HepG2 (cell line): ENCODE measurements around the gene SPATA33. TPM values are rescaled to one million over a fixed set of nuclear protein-coding genes. Genes with fewer than 3 reads are reported as not detected.

Source experiments
- ARID3A ChIP-seq: IDR thresholded peaks from 2 replicates; pipeline ENCODE4 v1.6.1; 2012; ENCODE audit warnings: low read depth, low read length, improper control_type of control experiment
- ARNTL ChIP-seq: sonication (generic); formaldehyde crosslinking; IDR thresholded peaks from 2 replicates; pipeline ENCODE4 v1.4.0; 2020; ENCODE audit warnings: mild to moderate bottlenecking, missing genetic modification reagents
- CREB1 ChIP-seq, 2 experiments: fragments of 450-650 bp in 1 of 2; IDR thresholded peaks; 2 replicates each; pipeline ENCODE4 v1.6.1; 2016 to 2017; ENCODE audit warnings: control low read depth in 1 of 2, mild to moderate bottlenecking in 1 of 2, missing compliant biosample characterization in 1 of 2, missing genetic modification characterization in 1 of 2
- E2F2 ChIP-seq: sonication (generic); formaldehyde crosslinking; IDR thresholded peaks from 2 replicates; pipeline ENCODE4 v1.4.0; 2020; ENCODE audit warnings: missing genetic modification reagents, borderline replicate concordance
- MIER3 ChIP-seq: IDR thresholded peaks from 2 replicates; pipeline ENCODE4 v1.6.1; 2016; ENCODE audit warnings: missing compliant biosample characterization, borderline replicate concordance
- NFE2 ChIP-seq: sonication (generic); formaldehyde crosslinking; IDR thresholded peaks from 2 replicates; pipeline ENCODE4 v1.4.0; 2020; ENCODE audit warnings: missing genetic modification reagents
- RNF2 ChIP-seq: fragments of 450-650 bp; conservative IDR thresholded peaks from 2 replicates; pipeline ENCODE4 v1.6.1; 2016; ENCODE audit warnings: low read depth
- SMC3 ChIP-seq: IDR thresholded peaks from 2 replicates; pipeline ENCODE4 v1.6.1; 2011; ENCODE audit warnings: low read length, improper control_type of control experiment
- SOX5 ChIP-seq: IDR thresholded peaks from 2 replicates; pipeline ENCODE4 v1.6.1; 2016; ENCODE audit warnings: borderline replicate concordance
- STAT6 ChIP-seq: sonication (generic); formaldehyde crosslinking; IDR thresholded peaks from 2 replicates; pipeline ENCODE4 v1.4.0; 2020; ENCODE audit warnings: missing genetic modification reagents, mild to moderate bottlenecking, borderline replicate concordance
- XRCC5 ChIP-seq: fragments of 200-400 bp; formaldehyde crosslinking; optimal IDR thresholded peaks from 2 replicates; pipeline ENCODE3; 2017; ENCODE audit warnings: mild to moderate bottlenecking, low read length
- ZNF180 ChIP-seq: sonication (generic); formaldehyde crosslinking; IDR thresholded peaks from 2 replicates; pipeline ENCODE4 v1.4.0; 2020; ENCODE audit warnings: low read depth, missing genetic modification reagents, borderline replicate concordance
- ZNF33B ChIP-seq: sonication (generic); formaldehyde crosslinking; IDR thresholded peaks from 2 replicates; pipeline ENCODE4 v1.5.1; 2020; ENCODE audit warnings: mild to moderate bottlenecking, missing genetic modification reagents
- ZNF362 ChIP-seq: sonication (generic); formaldehyde crosslinking; IDR thresholded peaks from 2 replicates; pipeline ENCODE4 v1.4.0; 2020; ENCODE audit warnings: missing genetic modification reagents, mild to moderate bottlenecking, borderline replicate concordance
- ZNF749 ChIP-seq: sonication (generic); formaldehyde crosslinking; IDR thresholded peaks from 2 replicates; pipeline ENCODE4 v1.8.0; 2022; ENCODE audit warnings: mild to moderate bottlenecking, missing genetic modification reagents, moderate library complexity, borderline replicate concordance
- ZNF782 ChIP-seq: sonication (generic); formaldehyde crosslinking; IDR thresholded peaks from 2 replicates; pipeline ENCODE4 v1.4.0; 2020; ENCODE audit warnings: missing genetic modification reagents, mild to moderate bottlenecking, borderline replicate concordance
- ZSCAN12 ChIP-seq: sonication (generic); formaldehyde crosslinking; IDR thresholded peaks from 2 replicates; pipeline ENCODE4 v1.9.0; 2021; ENCODE audit warnings: mild to moderate bottlenecking, missing genetic modification reagents
- ZSCAN20 ChIP-seq: sonication (generic); formaldehyde crosslinking; IDR thresholded peaks from 2 replicates; pipeline ENCODE4 v1.4.0; 2020; ENCODE audit warnings: missing genetic modification reagents, mild to moderate bottlenecking, borderline replicate concordance
- polyA plus RNA-seq, 8 experiments: library from polyadenylated mRNA; depleted of rRNA in 3 of 8; stranded (reverse) in 7 of 8; unstranded in 1 of 8; fragments of >200 nt; fragmentation: Illumina TruSeq in 4 of 8; extraction: Trizol in 4 of 8; gene quantifications; 2 replicates each; pipeline versions ENCODE4 v1.2.1 to v1.2.3, GENCODE V29; 2011 to 2016; ENCODE audit warnings: low read depth in 4 of 8, missing spikeins in 1 of 8, mixed read lengths in 1 of 8; ENCODE audit not compliant: insufficient read depth in 1 of 8
- total RNA-seq, 5 experiments: library from RNA; depleted of rRNA; stranded (reverse); fragments of >200 nt; fragmentation: Illumina TruSeq; extraction: Trizol; gene quantifications; 2 replicates each; pipeline ENCODE4 v1.2.3, GENCODE V29; 2016; ENCODE audit warnings: low read depth in 1 of 5
- TF ChIP-seq, protein P1 (sequence below): sonication (generic); formaldehyde crosslinking; IDR thresholded peaks from 2 replicates; pipeline ENCODE4 v1.5.1; 2020; ENCODE audit warnings: missing genetic modification reagents, mild to moderate bottlenecking, borderline replicate concordance

Gene SPATA33
- total and polyA plus RNA-seq, 2 of the 13 experiments (the other 11 are each of a cell fraction or from before 2014, with no cell fraction given), result 5.7 to 11.0 TPM

GRCh38 chr16:89657442-89658220, at the start of gene SPATA33, which contains the start of gene CHMP1A (continued):
- TF ChIP-seq CREB1 (IDR thresholded peaks at IDR 0.05) (no peak; the same call in 1 of the 2 replicates), CREB1 (CRISPR knock-in tag; IDR thresholded peaks at IDR 0.05) (no peak), XRCC5 (peak; percentile 18), ZNF33B (CRISPR knock-in tag) (no peak; the same call in 1 of the 2 replicates), ARNTL (CRISPR knock-in tag) (no peak; the same call in 1 of the 2 replicates), ZSCAN12 (CRISPR knock-in tag) (no peak; the same call in 1 of the 2 replicates), ZNF749 (peak; percentile 50; the same call in 1 of the 2 replicates), STAT6 (CRISPR knock-in tag) (peak; percentile 59; the same call in 1 of the 2 replicates), SMC3 (no peak), ZNF362 (CRISPR knock-in tag) (0 out of 2 replicates have a peak, but pooled peaks have one; percentile 41), ZSCAN20 (CRISPR knock-in tag) (peak; percentile 14; the same call in 1 of the 2 replicates), NFE2 (CRISPR knock-in tag) (no peak), ZNF782 (peak; percentile 85), ZNF180 (CRISPR knock-in tag) (peak; percentile 86), ARID3A (no peak), RNF2 (no peak), E2F2 (CRISPR knock-in tag) (peak; percentile 65; the same call in 1 of the 2 replicates), MIER3 (CRISPR knock-in tag) (0 out of 2 replicates have a peak, but pooled peaks have one; percentile 22), SOX5 (CRISPR knock-in tag) (no peak; the same call in 1 of the 2 replicates)
- TF ChIP-seq, protein P1, sequence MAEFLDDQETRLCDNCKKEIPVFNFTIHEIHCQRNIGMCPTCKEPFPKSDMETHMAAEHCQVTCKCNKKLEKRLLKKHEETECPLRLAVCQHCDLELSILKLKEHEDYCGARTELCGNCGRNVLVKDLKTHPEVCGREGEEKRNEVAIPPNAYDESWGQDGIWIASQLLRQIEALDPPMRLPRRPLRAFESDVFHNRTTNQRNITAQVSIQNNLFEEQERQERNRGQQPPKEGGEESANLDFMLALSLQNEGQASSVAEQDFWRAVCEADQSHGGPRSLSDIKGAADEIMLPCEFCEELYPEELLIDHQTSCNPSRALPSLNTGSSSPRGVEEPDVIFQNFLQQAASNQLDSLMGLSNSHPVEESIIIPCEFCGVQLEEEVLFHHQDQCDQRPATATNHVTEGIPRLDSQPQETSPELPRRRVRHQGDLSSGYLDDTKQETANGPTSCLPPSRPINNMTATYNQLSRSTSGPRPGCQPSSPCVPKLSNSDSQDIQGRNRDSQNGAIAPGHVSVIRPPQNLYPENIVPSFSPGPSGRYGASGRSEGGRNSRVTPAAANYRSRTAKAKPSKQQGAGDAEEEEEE (CRISPR knock-in tag), result no peak; the same call in 1 of the 2 replicates
